ENCODE results near the gene LYPD3. TPM values are rescaled to one million over a fixed set of nuclear protein-coding genes. Genes with fewer than 3 reads are reported as not detected.

Gene LYPD3
- total RNA-seq, 2 donors from 2014 or later = 0.42 to 0.59 TPM

GRCh38 chr19:43490759-43491158 lies 25.4 kb upstream of the LYPD3 start:
- H3K4me3 ChIP-seq = no peak overlapping the region
- no peaks in the 10 kb centered on the region for H3K36me3 ChIP-seq
- no peaks in the 10 kb centered on the region for H3K27me3 ChIP-seq
- intact Hi-C loops (cut with DNase I) = no loop called here
- no peak for DNase-seq
- TF ChIP-seq CTCF (IDR thresholded peaks at IDR 0.05) = no peak
- no peaks in the 10 kb centered on the region for H3K9me3 ChIP-seq
- H3K9ac ChIP-seq (ENCODE audit: low read depth in 2 of 2, low read length in 2 of 2) = no peak overlapping the region
- H3K4me1 ChIP-seq = no peaks in the 10 kb centered on the region
- no peak overlapping the region for H3K27ac ChIP-seq

DNA sequence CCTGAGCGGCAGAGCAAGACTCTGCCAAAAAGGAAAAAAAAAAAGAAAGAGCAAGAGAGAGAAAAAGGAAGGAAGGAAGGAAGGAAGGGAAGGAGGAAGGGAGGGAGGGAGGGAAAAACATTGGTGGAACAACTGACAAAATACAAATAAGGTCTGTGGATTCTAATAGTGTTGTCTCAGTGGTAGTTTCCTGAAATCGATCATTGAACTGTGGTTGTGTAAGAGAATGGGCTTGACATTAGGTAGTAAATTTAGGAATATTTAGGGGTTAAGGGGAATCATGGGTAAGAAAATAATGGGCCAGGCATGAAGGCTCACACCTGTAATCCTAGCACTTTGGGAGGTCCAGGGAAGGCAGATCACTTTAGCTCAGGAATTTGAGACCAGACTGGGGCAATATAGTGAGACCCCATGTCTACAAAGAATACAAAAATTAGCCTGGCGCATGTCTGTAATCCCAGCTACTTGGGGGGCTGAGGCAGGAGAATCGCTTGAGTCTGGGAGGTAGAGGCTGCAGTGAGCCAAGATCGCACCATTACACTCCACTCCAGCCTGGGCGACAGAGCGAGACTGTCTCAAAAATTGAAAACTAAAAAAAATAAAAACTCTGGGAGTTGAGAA lies 24.7 kb upstream of the LYPD3 start:
- no peak for TF ChIP-seq CTCF (IDR thresholded peaks at IDR 0.05)
- Histone ChIP-seq H3K9me3 (no peaks in the 10 kb centered on the region), H3K27ac (no peak overlapping the region), H3K4me3 (no peak overlapping the region), H3K4me1 (no peaks in the 10 kb centered on the region), H3K27me3 (no peaks in the 10 kb centered on the region), H3K36me3 (no peaks in the 10 kb centered on the region), H3K9ac (ENCODE audit: low read depth in 2 of 2, low read length in 2 of 2) (no peak overlapping the region)
- intact Hi-C loops (cut with DNase I) = no loop called here
- no peak for DNase-seq

- no peak overlapping the region for H3K4me3 ChIP-seq
- H3K4me1 ChIP-seq = no peaks in the 10 kb centered on the region
- no peak for TF ChIP-seq CTCF (IDR thresholded peaks at IDR 0.05)
- H3K36me3 ChIP-seq = no peaks in the 10 kb centered on the region
- no peak for DNase-seq
- intact Hi-C loops (cut with DNase I) = no loop called here
- no peak overlapping the region for H3K9ac ChIP-seq (ENCODE audit: low read depth in 2 of 2, low read length in 2 of 2)
- no peaks in the 10 kb centered on the region for H3K27me3 ChIP-seq
- no peaks in the 10 kb centered on the region for H3K9me3 ChIP-seq
- H3K27ac ChIP-seq = no peak overlapping the region
These were observed 23.9 kb upstream of the LYPD3 start for GRCh38 chr19:43489310-43489709.

- H3K36me3 ChIP-seq = no peaks in the 10 kb centered on the region
- DNase-seq = no peak
- intact Hi-C loops (cut with DNase I) = no loop called here
- no peaks in the 10 kb centered on the region for H3K27me3 ChIP-seq
- H3K4me1 ChIP-seq = no peaks in the 10 kb centered on the region
- H3K4me3 ChIP-seq = no peak overlapping the region
- no peak for TF ChIP-seq CTCF (IDR thresholded peaks at IDR 0.05)
- H3K27ac ChIP-seq = no peak overlapping the region
- no peak overlapping the region for H3K9ac ChIP-seq (ENCODE audit: low read depth in 2 of 2, low read length in 2 of 2)
- H3K9me3 ChIP-seq = no peaks in the 10 kb centered on the region
These were observed 22.8 kb upstream of the LYPD3 start for GRCh38 chr19:43488179-43488578.

DNA sequence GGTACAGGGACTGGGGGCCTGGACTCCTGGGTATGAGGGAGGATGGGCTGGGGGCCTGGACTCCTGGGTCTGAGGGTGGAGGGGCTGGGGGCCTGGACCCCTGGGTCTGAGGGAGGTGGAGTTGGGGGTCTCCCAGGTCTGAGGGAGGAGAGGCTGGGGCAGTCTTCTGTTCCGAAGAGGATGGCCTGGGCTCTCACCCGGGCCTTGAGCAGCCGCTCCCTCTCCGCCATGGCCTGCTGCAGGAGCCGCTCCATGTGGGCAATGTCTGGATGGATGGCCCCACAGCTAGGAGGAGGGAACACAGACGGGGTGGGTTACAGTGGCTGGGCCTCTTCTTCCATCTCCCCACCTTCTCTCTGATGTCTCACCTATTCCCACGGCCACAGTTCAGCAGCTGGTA lies 21.0 kb upstream of the LYPD3 start:
- intact Hi-C loops (cut with DNase I) = no loop called here
- H3K4me3 ChIP-seq = no peak overlapping the region
- no peaks in the 10 kb centered on the region for H3K4me1 ChIP-seq
- no peak overlapping the region for H3K9ac ChIP-seq (ENCODE audit: low read depth in 2 of 2, low read length in 2 of 2)
- no peaks in the 10 kb centered on the region for H3K36me3 ChIP-seq
- no peak overlapping the region for H3K27ac ChIP-seq
- DNase-seq = no peak
- no peaks in the 10 kb centered on the region for H3K9me3 ChIP-seq
- H3K27me3 ChIP-seq = no peaks in the 10 kb centered on the region
- TF ChIP-seq CTCF (IDR thresholded peaks at IDR 0.05) = no peak
